GM19397 (cell line): ENCODE measurements around the gene RBM20.
"Not testable (repeated sequence)": the region's sequence is repeated elsewhere in the genome, so short reads cannot be mapped to it uniquely, and the experiment has no call there.

Experiments
- ATAC-seq: cut with Tn5 transposase; IDR thresholded peaks from one replicate; pipeline ENCODE4 v1.9.1; 2021; ENCODE audit warnings: mild to moderate bottlenecking, moderate library complexity; ENCODE audit not compliant: unreplicated experiment

The RBM20 gene

GRCh38 chr10:110727785-110728184 lies 83.6 kb downstream of the RBM20 start:
- ATAC-seq, result not testable (repeated sequence)

DNA sequence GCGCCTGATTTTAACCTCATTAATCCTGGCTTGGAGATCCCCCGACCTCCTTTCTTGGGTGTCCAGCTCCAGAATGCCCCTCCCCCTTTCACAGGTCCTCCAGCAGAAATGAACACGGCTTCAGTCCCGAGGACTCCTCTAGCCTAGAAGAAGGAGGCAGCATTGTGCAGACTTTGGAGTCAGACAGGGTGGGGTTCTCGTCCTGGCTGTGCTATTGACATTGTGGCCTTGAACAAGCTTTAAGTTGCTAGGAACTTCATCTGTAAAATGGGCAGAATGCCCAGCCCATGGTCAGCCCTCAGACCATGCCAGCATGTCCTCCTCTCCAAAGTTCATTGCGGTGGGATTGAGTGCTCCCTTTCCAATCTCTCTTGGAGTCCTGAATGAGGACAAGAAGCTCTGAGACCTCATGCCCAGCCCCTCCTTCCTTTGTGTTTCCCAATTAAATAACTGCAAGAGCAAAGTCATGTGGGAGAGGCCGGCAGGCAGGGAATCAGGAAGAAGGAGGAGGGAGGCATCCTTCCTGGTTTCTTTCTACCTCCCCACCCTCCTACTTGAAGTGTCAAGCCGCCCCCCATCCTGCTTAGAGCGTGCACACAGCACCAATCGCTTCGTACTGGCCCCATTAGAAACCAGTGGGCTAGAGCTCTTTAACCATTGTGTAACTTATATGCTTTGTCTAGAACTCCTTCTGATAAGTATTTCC lies 86.4 kb downstream of the RBM20 start:
- no peak for ATAC-seq

DNA sequence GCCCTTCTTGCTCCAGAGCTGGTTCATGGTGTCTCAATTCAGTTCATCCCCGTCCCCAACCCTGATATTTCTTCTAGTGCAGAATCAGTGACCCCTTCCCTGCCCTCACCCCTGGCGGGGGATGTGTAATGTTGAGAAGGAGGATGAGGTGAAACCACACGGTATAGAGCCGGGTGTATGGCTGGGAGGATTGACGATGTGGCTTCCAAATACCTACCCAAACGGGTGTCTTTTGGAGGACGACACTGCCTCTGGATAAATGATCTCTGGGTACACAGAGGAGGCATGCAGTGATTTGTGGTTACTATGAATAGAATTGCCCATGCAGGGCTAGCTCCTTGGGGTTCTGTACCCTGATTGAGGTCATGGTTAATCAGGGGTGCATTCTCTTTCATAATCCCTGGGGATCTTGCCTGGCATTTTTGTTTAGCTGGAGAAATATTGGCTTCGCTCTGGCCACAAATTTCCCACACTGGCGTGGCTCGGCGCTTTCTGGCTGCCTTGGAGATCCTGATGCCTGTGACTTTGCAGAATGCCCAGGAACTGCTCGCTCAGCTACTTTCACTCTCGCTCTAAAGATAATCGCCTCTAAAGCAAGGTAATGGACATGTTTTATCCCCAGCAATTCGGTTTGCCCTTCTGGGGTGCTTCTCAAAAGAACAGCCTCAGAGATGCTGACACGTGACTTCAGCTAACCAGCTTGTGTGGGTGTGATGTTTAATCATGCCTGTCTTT lies 89.2 kb downstream of the RBM20 start:
- no peak for ATAC-seq

DNA sequence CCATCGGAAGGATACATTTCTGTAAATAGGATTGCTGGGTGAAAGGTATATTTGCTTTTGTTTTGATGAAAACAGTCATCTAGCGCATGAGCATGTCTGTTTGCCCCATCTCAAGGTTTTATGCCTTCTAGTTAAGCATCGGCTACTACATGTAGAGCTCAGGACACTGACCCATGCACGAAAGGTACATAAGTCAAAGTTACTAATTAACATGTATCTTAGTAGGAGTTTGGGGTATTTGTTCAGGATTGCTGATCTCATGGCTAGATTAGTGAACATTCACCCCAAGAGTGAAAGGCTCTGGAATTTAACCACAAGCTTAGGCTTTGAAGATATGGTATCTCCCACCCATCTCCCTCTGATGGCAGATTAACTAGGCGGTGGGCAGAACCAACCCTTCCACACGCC lies 91.5 kb downstream of the RBM20 start:
- no peak for ATAC-seq

DNA sequence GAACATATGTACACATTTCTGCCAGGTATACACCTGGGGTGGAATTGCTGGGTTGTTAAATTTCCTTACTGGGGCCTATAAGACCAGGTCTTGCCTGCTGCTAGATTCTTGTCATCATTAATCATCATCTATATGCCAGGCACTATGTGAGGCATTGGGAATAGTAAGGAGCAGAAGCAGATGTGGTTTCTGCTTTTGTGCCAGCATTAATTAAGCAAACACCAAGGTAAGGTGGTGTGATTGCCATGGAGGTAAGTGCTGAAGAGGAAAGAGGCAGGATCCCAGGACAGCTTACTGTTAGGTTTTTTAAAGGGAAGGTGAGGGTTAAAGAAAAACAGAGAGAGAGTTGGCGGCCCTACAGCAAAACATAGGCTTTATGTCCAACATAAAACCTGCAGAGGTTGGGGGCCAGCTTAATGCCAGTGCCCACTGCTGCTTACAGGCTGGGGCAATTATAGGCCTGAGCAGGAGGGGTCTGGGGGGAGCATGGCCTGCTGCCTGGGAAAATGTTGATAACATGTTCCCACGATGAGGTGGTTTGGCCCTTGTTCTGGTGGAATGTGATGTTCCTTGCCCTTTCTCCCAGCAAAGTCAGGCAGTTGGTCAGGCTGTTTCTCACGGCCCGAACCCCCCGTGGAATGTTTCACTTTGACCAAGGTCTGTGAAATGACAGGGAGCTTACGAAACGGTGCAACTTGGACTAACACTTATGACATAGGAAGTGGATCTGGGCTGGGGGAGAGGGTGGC lies 93.9 kb downstream of the RBM20 start:
- ATAC-seq, result no peak

DNA sequence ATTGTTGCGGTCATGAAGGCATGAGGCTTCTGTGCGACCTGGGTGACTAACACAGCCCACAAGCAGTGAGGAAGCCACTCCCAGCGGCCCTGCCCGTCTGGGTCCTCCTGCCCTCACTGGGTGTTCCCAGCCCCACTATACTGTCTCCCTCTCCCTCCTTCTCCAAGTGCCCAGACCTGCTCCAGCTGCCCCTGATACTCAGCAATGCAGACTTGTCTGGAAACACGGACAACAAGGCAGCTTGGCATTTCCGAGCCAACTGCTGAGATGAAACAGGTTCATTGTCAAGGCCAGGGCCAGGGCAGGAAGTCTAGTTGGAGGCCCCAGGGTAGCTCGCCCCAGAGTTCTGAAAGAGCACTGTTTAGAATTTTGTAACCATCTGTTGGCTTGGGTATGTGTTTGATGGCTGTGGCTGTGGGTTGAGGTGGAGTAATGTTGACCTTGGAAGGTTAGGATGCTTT lies 95.7 kb downstream of the RBM20 start:
- ATAC-seq, result no peak

DNA sequence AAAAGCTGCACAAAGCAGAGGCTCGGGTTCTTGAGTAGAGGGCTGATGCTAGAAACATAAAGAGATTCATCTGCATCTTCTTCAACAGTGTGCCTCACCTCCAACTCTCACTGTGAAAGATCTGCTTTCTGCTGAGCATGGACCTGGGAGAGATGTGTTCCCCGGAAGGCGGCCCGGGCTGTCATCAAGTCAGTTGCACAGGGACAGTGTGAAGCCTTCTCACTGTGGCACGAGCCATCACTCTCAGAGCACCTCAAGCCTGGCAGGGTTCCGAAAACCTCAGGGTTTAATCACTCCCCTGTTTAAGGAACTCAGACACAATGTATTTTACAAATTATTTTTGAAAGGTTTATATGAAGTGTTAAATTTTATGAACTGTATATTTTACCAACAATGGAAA lies 98.7 kb downstream of the RBM20 start:
- no peak for ATAC-seq

DNA sequence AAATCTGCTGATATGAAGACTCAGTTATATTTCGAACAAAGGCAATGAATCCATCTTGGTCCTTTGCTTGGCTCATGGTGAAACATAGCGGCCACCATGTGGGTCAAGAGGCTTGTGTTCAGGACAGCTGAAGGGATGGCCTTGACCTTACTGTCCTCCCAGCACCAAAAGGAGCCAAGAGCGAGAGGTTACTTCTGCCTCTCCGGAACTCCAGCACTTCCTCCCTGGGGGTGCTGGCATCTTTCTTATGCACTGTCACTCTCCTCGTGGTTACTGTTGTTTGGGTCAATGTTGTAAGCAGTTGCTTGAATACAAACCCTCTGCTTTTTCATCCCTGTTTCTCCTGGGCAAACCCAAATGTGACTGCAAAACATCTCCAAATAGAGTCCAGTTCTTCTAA lies 100.6 kb downstream of the RBM20 start:
- no peak for ATAC-seq

DNA sequence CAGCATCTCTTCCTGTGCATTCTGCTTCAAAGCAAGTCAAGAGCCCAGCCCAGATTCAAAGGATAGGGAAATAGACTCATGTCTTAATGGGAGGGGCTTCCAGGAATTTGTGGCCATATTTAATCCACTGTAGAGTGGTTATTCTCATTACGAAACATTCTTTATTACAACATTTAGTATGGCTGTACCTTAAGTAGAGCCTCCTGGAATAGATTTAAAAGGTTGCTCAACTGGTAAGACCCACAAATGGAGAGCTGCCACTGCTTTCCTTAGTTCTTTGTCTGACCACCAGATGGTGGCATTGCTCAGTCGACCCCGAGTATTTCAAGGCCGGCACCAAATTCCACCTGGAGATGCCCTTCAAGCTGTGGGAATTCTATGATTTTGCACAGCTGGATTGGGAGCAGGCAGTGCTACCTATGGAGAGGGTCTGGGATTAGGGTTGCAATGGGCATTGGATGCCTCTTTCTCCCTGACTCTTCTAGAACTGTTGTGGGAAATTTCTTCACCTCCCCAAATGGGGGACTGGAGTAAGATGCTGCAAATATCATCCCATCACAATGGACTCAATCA lies 102.2 kb downstream of the RBM20 start:
- no peak for ATAC-seq

- ATAC-seq, result no peak
These were observed 103.0 kb downstream of the RBM20 start for GRCh38 chr10:110746969-110747608.

DNA sequence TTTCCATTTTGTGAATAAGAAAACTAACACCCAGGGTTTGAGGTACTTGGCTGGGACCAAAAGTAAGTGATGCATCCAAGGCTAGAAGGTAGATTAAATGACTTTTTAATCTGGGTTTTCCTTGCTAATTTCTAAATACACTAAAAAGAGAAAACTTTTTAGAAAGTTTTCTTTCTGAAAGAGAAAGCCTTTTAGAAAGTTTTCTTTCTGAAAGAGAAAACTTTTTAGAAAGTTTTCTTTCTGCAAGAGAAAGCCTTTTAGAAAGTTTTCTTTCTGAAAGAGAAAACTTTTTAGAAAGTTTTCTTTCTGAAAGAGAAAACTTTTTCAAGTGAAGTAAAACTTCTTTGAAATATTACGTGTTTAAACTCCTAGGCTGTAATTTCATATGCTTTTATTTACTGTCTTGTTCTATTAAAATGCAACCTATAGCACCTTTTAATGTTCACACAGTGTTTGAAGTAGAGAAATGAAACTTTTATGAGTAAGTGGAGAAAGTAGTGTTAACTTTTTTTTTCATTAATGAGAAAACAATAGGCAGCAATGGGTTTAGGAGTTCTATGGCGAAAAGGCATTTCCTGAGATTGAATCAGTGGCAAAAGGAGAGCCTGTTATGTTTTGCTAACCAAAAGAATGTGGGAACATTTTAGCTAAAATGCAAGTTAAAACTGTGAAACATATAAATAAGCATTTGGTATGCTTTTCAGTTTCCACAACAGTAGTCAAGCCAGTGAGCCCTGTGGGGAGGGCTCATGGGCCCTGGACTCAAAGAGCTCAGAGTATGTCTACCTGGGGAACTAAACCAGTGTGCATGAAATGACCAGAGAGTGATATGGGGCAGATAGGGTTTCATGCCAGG lies 103.7 kb downstream of the RBM20 start:
- no peak for ATAC-seq

DNA sequence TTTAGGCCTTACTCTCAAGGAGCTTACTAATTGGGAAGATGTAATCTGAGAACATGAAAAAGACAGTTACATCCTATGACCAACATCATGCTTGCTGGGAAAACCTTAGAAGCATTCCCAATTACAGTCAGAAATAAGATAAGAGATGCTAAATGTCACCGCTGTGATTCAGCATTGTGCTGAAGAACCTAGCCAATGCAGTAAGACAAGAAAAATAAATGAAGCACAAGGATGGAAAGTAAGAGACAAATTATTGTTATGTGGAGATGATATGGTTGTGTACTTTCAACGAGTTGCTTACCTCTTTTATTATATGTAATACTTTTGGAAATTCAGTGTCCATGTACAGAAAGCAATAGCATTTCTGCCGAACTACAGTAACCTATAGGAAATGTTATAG lies 104.8 kb downstream of the RBM20 start:
- no peak for ATAC-seq

- ATAC-seq, result no peak
These were observed 106.8 kb downstream of the RBM20 start for GRCh38 chr10:110750931-110751330.

GRCh38 chr10:110751850-110752249 lies 107.7 kb downstream of the RBM20 start:
- ATAC-seq, result no peak

- no peak for ATAC-seq
These were observed 109.3 kb downstream of the RBM20 start for GRCh38 chr10:110753462-110753861.

DNA sequence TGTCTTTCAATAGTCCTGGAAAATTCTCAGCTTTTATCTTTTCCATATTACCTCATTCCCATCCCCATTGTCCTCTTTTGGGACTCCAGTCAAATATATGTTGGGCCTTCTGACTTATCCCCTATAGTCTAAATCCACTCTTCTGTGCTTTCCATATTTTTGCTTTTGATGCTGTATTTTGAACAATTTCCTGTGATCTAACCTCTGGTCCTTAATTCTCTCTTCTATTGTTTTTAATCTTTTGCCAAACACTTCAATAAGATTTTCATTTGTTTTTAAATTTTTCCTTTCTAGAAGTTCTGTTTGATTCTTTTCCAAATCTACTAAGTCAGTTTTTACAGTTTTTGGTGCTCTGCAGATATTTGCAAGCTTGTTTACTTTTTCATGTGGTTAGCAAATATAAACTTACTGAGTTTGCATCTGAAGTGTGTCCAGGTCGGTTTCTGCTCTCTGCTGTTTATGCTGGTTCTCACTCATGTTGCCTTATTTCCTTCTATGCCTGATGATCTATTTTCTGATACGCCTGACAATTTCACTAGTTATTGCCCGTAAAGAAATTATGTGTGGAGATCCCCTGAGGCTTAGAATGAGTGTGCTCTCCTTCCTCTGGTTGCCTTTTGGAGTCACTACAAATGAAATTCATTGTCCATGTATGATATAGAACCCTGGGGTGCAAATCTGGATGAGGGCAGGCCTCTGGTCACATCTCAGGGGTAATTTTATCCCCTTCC lies 110.4 kb downstream of the RBM20 start:
- no peak for ATAC-seq

DNA sequence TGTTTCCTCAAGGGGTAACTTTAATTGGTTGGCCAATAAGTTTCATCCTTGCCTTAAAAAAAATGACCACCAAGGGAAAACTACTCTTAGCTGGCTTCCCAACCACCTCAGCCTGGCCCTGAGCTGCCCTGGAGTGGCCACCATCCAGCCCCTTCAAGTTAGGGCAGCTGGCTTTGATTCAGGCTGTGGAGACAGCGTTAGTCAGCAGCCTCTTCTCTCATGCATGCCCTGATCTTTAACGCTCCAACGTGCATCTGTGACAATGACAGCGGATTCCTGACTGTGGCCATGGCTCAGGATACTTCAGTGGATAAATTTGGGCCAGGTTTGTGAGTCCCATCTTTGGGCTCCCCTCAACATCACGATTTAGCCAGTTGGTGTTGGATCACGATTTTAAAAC lies 111.6 kb downstream of the RBM20 start:
- ATAC-seq, result no peak

DNA sequence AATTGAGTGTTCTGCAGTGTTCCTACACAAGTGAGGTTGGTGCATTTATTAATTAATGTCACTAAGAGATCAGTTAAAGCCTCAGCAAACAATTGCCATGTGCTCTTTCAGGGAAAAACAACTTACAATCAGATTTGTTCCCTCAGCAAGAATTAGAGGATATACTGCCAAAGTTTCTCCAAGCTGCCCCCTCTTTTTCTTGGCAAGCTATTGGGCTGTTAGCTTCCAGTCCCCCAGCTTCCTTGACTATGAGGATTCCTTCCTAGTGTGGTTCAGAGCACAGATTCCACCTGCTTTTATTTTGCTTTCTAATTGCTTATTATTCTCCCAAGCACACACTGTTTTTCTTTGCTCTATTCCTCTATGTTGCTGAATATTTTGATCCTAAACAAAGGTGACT lies 112.7 kb downstream of the RBM20 start:
- no peak for ATAC-seq

GRCh38 chr10:110757586-110757985 lies 113.5 kb downstream of the RBM20 start:
- ATAC-seq, result no peak
